Fibroblast of pulmonary artery (primary cell): Measurements from ENCODE around the gene NKAIN2.

Experiments
- DNase-seq: peaks from one replicate; pipeline ENCODE4 v3.0.0-alpha.2; 2010; ENCODE audit warnings: low read depth
- H3K4me3 ChIP-seq: replicated peaks from 2 replicates; pipeline ENCODE4 v1.5.1; 2011; ENCODE audit warnings: low read depth, mild to moderate bottlenecking, control low read depth, low read length, moderate library complexity
- CTCF ChIP-seq: IDR thresholded peaks from 2 replicates; pipeline ENCODE4 v1.5.1; 2011; ENCODE audit warnings: mild to moderate bottlenecking, control low read depth, low read length, inconsistent platforms; ENCODE audit errors: missing control alignments

The NKAIN2 gene

GRCh38 chr6:124260337-124260736 is 456.7 kb downstream of the NKAIN2 start:
- no peak for TF ChIP-seq CTCF
- no peak for DNase-seq
- H3K4me3 ChIP-seq = no peak overlapping the region

- no peak overlapping the region for H3K4me3 ChIP-seq
- no peak for TF ChIP-seq CTCF
- DNase-seq = no peak
These were observed 466.1 kb downstream of the NKAIN2 start for GRCh38 chr6:124269733-124270132.

- H3K4me3 ChIP-seq = no peak overlapping the region
- no peak for DNase-seq
- TF ChIP-seq CTCF = no peak
These were observed 470.0 kb downstream of the NKAIN2 start for GRCh38 chr6:124273701-124274100.

- no peak for DNase-seq
- no peak for TF ChIP-seq CTCF
- no peak overlapping the region for H3K4me3 ChIP-seq
These were observed 478.9 kb downstream of the NKAIN2 start for GRCh38 chr6:124282541-124282940.

- TF ChIP-seq CTCF = no peak
- DNase-seq = no peak
- no peak overlapping the region for H3K4me3 ChIP-seq
These were observed 479.8 kb downstream of the NKAIN2 start for GRCh38 chr6:124283486-124283885.

- no peak for TF ChIP-seq CTCF
- peak; percentile 1 for DNase-seq
These were observed 481.5 kb downstream of the NKAIN2 start for GRCh38 chr6:124285146-124285545.

GRCh38 chr6:124294574-124295200 is 491.0 kb downstream of the NKAIN2 start:
- H3K4me3 ChIP-seq = no peak overlapping the region
- TF ChIP-seq CTCF = no peak
- peak; percentile 48 for DNase-seq

More at GRCh38 chr6:124285146-124285545, 481.5 kb downstream of the NKAIN2 start:
- no peak overlapping the region for H3K4me3 ChIP-seq
